Immature natural killer cell (primary cell): ENCODE measurements around the gene SLC27A4. TPM values are rescaled to one million over a fixed set of nuclear protein-coding genes. Genes with fewer than 3 reads are reported as not detected.

Source experiments
- DNase-seq, 3 donors: peaks; one replicate each; pipeline ENCODE4 v3.0.0; 2022; ENCODE audit warnings: mixed read lengths in 1 of 3
- H3K27ac Mint-ChIP-seq, 6 donors: one replicate each; pipeline ENCODE4 v1.8.0; 2020; ENCODE audit warnings: mixed read lengths in 6 of 6, mild to moderate bottlenecking in 5 of 6, inconsistent platforms in 4 of 6, moderate library complexity in 3 of 6
- H3K27me3 Mint-ChIP-seq, 3 donors: one replicate each; pipeline ENCODE4 v1.8.0; 2020 to 2021; ENCODE audit warnings: low read depth in 3 of 3, mild to moderate bottlenecking in 3 of 3, mixed read lengths in 3 of 3, moderate library complexity in 3 of 3, inconsistent platforms in 1 of 3
- H3K36me3 Mint-ChIP-seq, 3 donors: one replicate each; pipeline ENCODE4 v1.8.0; 2020; ENCODE audit warnings: mixed read lengths in 3 of 3, inconsistent platforms in 2 of 3, mild to moderate bottlenecking in 2 of 3
- H3K4me1 Mint-ChIP-seq, 2 donors: one replicate each; pipeline ENCODE4 v1.8.0; 2020; ENCODE audit warnings: inconsistent platforms in 2 of 2, mild to moderate bottlenecking in 2 of 2, mixed read lengths in 2 of 2, moderate library complexity in 1 of 2
- H3K4me3 Mint-ChIP-seq, 5 donors: one replicate each; pipeline ENCODE4 v1.8.0; 2020; ENCODE audit warnings: mild to moderate bottlenecking in 5 of 5, mixed read lengths in 5 of 5, inconsistent platforms in 3 of 5, moderate library complexity in 3 of 5
- H3K9me3 Mint-ChIP-seq, 6 donors: one replicate each; pipeline ENCODE4 v1.8.0; 2020; ENCODE audit warnings: mild to moderate bottlenecking in 6 of 6, mixed read lengths in 6 of 6, inconsistent platforms in 4 of 6, moderate library complexity in 3 of 6
- polyA plus RNA-seq, 3 donors: library from polyadenylated mRNA; unstranded; fragments of 300-500 nt; fragmentation: Illumina TruSeq; gene quantifications; one replicate each; pipeline ENCODE4 v1.2.3, GENCODE V29; 2021

SLC27A4 gene
- polyA plus RNA-seq, 3 donors from 2014 or later = 5.9 to 12.7 (median 7.4) TPM

DNA sequence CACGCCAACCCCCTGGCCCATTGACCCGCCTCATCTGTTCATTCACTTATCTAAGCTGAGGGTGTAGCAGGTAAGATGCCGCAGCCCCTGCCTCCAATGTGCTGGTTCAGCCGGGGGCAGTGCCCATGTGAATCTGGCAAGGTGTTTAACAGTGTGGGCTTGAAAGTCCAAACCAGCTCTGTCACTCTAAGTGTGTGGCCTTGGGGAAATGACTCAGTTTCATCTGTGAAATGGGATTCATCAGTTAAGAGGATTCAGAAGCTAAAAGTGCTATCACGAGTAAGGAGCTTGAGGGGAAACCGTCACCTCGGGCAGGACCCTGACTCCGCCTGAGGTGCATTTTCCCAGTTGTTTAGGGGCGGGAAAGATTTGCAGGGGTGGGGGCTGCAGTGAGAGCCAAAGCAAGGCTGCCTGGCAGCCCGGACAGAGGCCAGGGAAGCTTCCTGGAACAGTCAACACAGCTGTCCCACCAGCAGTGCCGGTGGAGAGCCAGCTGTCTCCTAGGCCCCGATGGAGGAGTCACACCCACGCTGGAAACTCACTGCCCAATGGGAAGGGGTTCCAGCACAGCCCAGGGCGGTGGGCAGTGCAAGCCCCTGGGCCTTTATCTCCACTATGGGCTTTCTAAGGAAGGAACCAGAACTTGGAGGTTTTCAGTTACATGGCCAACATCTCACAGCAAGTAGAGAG is 21.1 kb downstream of the SLC27A4 start:
- Mint-ChIP-seq H3K9me3 (no peaks in the 10 kb centered on the region), H3K27me3 (peaks cover 1 to 5% (median 3%) of the 10 kb centered on the region in 3 donors), H3K27ac (peak overlapping the region in 2 of 6 donors; percentile 11 to 76), H3K36me3 (no peaks in the 10 kb centered on the region), H3K4me1 (peaks cover 6 to 13% of the 10 kb centered on the region in 2 donors), H3K4me3 (peak overlapping the region; percentile 39 to 78 (median 56))
- no peak for DNase-seq

DNA sequence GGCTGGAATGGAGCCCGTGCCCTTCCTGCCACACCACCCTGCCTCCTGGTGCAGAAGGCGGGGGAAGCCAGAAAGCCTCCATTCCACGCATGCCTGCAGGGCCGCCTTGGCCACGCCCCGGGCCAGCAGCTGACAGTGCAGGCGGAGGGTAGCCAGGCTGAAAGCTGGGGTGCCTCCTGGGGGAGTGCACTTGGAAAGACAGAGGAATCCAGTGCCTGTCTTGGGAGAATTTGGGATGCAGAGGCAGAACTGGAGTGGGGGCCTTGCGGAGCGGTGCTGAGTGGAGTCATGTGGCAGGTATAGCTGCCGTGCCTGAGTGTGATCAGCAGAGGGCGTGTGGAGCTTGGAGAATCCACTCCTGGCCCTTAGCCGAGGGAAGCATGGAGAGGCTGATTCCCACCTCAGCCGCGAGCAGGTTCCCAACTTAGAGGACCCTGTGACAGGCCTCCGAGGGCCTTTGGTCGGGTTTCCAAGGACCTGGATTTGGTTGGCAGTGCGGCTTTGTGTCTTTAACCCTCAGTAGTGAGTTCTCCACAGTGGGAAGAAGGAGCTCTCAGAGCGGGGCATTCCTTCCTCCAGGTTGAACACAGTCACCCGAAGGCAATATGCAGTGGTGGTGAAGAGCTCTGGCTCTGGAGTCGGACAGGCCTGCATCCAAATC is 21.8 kb downstream of the SLC27A4 start:
- no peaks in the 10 kb centered on the region for H3K36me3 Mint-ChIP-seq
- peak overlapping the region in 1 of 6 donors; percentile 73 for H3K27ac Mint-ChIP-seq
- peak overlapping the region; percentile 53 to 87 (median 78) for H3K4me3 Mint-ChIP-seq
- no peaks in the 10 kb centered on the region for H3K9me3 Mint-ChIP-seq
- H3K4me1 Mint-ChIP-seq = peaks cover 6 to 13% of the 10 kb centered on the region in 2 donors
- peak; percentile 55 to 59 (median 56) for DNase-seq
- H3K27me3 Mint-ChIP-seq = peaks cover 1 to 5% (median 3%) of the 10 kb centered on the region in 3 donors

DNA sequence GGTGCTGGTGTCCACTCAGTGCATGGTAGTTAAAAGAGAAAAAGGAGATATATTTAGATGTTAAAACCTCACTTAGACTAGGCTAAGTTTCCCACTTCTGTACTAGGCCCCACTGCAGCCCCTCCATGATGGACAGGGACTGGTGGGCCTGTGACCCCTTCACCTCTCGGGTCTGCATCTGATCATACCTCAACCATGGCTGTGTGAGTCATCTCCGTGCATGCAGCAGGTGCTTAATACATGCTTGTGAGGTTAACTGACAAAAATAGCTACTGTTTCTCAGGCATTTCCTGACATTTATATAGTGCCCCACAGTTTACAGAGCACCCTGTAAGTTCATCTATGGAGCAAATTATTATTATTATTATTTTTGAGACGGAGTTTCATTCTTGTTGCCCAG is 22.4 kb downstream of the SLC27A4 start:
- Mint-ChIP-seq H3K4me3 (peak overlapping the region in 1 of 5 donors; percentile 29), H3K27ac (no peak overlapping the region), H3K36me3 (no peaks in the 10 kb centered on the region)

DNA sequence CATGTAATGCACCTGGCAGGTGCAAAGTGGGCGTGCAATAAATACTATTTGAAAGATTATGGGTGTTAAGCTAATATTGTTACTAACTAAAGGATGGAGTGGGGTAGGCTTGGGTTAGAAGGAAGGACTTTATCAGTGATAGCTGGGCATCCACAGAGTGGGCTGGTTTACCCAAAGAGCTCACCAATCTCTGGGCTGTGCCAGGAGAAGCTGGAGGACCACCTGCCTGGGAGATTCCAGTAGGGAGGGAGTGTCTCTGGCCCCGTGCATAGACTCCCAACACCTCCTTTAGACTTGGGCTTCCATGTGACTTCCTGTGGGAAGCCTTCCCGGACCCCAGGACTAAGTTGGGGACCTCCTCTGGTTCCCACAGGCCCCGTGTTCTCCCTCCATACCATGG is 25.2 kb downstream of the SLC27A4 start:
- Mint-ChIP-seq H3K27ac (no peak overlapping the region), H3K9me3 (no peaks in the 10 kb centered on the region), H3K27me3 (peaks cover 3 to 5% (median 3%) of the 10 kb centered on the region in 3 donors), H3K4me3 (no peak overlapping the region), H3K4me1 (peaks cover 12 to 20% of the 10 kb centered on the region in 2 donors), H3K36me3 (no peaks in the 10 kb centered on the region)
- no peak for DNase-seq

More for the DNA sequence above, 22.4 kb downstream of the SLC27A4 start:
- H3K27me3 Mint-ChIP-seq = peaks cover 1 to 5% (median 3%) of the 10 kb centered on the region in 3 donors
- no peak for DNase-seq
- peaks cover 6 to 13% of the 10 kb centered on the region in 2 donors for H3K4me1 Mint-ChIP-seq
- no peaks in the 10 kb centered on the region for H3K9me3 Mint-ChIP-seq

DNA sequence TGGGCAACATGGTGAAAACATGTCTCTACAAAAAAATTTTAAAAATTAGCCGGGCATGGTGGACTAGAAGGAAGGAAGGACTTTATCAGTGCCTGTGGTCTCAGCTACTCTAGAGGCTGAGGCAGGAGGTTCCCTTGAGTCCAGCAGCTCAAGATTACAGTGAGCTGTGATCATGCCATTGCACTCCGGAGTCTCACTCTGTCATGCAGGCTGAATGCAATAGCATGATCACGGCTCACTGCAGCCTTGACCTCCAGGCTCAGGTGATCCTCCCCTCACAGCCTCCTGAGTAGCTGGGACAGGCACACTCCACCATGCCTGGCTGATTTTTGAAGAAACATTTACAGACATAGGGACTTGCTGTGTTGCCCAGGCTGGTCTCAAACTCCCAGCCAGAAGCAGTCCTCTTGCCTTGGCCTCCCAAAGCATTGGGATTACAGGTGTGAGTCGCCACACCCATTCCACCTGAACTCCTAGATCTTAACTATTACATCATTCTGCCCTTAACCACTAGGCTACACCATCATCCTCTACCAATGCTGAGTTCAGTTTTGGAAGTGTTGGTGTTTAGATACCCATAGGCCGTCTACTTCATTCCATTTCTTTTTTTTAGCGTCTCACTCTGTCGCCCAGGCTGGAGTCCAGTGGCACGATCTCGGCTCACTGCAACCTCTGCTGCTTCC is 28.8 kb downstream of the SLC27A4 start:
- Mint-ChIP-seq H3K36me3 (peaks cover 0 to 4% (median 0%) of the 10 kb centered on the region in 3 donors), H3K4me1 (peaks cover 32 to 39% of the 10 kb centered on the region in 2 donors), H3K4me3 (peak overlapping the region in 1 of 5 donors; percentile 18), H3K27ac (no peak overlapping the region), H3K27me3 (peaks cover 7 to 16% (median 7%) of the 10 kb centered on the region in 3 donors), H3K9me3 (no peaks in the 10 kb centered on the region)
- DNase-seq = no peak

DNA sequence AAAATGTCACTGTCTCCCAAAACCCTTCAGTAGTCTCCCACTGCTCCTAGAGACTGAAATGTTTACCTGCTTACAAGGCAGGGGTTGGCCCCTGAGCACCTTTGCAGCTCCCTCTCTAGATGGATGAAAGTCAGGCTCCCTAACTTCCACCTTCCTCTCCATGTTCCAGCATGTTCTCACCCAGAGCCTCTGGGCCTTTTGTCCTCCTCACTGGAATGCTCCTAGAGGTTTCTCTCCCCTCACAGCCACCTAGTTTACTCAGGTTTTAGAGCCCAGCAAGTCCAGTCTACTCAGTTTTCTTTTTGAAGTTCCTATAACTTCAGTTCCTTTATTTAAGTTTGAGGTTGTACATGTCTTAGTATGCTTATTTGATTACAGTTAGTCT is 30.0 kb downstream of the SLC27A4 start:
- peak overlapping the region; percentile 95 to 99 (median 96) for H3K4me3 Mint-ChIP-seq
- peak overlapping the region; percentile 95 to 99 (median 98) for H3K27ac Mint-ChIP-seq
- H3K27me3 Mint-ChIP-seq = peaks cover 4 to 16% (median 5%) of the 10 kb centered on the region in 3 donors

DNA sequence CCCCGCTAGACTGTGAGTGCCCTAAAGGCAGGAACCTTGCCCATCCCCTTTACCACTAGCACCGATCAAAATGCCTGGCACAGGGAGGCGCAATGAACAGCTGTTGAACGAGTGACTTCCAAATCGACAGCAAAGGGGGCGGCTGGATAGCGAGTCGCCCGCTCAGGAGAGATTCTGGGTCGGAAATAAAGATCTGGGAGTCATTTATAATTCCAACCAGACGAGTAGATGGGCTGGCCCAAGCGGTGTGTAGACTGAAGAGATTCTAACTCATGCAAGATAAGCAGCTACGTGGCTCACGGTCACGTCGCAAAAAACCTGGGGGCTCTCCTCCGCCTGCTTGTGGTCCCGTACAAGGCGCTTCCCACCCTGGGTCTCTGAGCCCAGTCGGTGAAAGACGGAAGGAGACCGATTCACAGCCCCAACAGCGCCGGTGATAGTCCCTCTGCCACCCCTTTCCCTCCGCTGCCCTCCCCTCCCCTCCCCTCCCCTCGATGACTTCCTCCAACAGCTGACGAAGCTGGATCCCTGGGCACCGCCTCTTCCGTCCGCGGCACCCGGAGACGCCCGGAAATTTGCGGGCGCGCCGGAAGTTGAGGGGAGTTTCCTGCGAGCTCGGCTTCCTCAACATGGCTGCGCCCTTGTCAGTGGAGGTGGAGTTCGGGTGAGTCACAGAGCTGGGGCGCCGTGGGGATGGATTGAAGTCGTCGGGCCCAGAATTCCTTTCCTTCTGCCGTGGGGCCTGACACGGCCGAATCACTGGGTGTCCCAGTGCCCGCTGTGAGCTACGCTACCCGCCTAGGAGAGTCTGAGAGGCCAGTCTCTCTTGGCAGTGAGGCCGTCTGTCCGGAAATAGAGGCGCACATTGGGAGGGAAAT is 30.7 kb downstream of the SLC27A4 start, which contains the start of gene URM1:
Gene URM1, plus strand, starts transcription at position 623 of the 878 bp plus-strand sequence. Its CDS starts 7 bp downstream, at position 630.
- Mint-ChIP-seq H3K27ac (peak within 1 kb of the TSS; percentile 95 to 99 (median 98)), H3K36me3 (peaks cover 0 to 4% (median 0%) of the 10 kb centered on the region in 3 donors), H3K27me3 (peaks cover 2 to 16% (median 4%) of the 10 kb centered on the region in 3 donors), H3K9me3 (no peaks in the 10 kb centered on the region), H3K4me3 (peak within 1 kb of the TSS; percentile 95 to 99 (median 96)), H3K4me1 (peaks cover 35 to 39% of the 10 kb centered on the region in 2 donors)
- peak; percentile 94 to 96 (median 95) for DNase-seq

More for the DNA sequence above, 30.0 kb downstream of the SLC27A4 start:
- Mint-ChIP-seq H3K9me3 (no peaks in the 10 kb centered on the region), H3K4me1 (peaks cover 35 to 39% of the 10 kb centered on the region in 2 donors), H3K36me3 (peaks cover 0 to 4% (median 0%) of the 10 kb centered on the region in 3 donors)
- DNase-seq = no peak

DNA sequence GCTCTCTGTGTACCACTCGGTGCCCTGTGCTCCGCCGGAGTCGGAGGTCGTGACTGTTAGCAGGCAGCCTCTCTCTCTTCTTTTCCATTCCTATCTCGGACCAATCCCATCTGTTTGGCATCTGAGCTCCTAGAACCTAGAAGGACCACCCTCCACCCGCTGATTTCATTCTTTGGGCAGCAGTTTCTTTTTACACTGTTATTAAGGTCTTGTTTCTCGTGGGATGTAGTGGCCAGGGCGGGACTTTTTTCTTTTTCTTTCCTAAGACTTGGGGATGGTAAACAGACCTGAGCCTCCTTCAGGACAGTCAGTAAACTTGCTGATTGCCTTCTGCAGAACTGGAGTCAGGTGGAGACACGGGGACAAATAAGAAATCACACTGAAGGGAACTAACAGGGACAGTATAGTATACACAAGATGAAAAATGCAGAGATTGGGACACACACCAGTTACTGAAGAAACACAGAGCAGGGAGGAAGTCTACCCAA is 31.3 kb downstream of the SLC27A4 start:
- H3K9me3 Mint-ChIP-seq = no peaks in the 10 kb centered on the region
- peak overlapping the region; percentile 95 to 99 (median 98) for H3K27ac Mint-ChIP-seq
- DNase-seq = no peak
- peaks cover 0 to 4% (median 0%) of the 10 kb centered on the region in 3 donors for H3K36me3 Mint-ChIP-seq
- H3K4me1 Mint-ChIP-seq = peaks cover 35 to 39% of the 10 kb centered on the region in 2 donors
- H3K27me3 Mint-ChIP-seq = peaks cover 2 to 16% (median 4%) of the 10 kb centered on the region in 3 donors
- H3K4me3 Mint-ChIP-seq = peak overlapping the region; percentile 95 to 99 (median 96)

DNA sequence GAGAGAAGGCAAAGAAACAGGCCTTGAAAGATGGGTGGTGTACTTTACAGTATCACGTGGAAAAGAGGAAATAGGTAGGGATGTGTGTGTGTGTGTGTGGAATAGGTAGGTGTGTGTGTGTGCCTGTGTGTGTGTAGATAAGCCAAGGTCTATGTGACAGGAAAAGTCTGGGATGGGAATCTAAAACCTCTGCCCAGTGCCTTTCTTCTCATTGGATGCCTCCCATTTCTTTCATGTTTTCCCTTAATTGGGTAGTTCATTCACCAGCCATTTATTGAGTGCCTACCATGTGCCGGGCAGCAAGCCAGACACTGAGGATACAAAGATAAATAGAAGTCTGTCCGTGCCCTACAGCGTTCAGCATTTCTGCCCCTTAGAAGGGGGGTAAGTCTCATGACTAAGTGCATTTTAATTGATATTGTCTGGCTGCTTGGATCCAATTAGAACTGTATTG is 31.9 kb downstream of the SLC27A4 start:
- Mint-ChIP-seq H3K9me3 (no peaks in the 10 kb centered on the region), H3K27me3 (peaks cover 2 to 16% (median 4%) of the 10 kb centered on the region in 3 donors), H3K4me3 (peak overlapping the region; percentile 95 to 99 (median 96)), H3K27ac (peak overlapping the region; percentile 95 to 99 (median 98)), H3K4me1 (peaks cover 35 to 39% of the 10 kb centered on the region in 2 donors), H3K36me3 (peaks cover 0 to 4% (median 0%) of the 10 kb centered on the region in 3 donors)
- DNase-seq = no peak

DNA sequence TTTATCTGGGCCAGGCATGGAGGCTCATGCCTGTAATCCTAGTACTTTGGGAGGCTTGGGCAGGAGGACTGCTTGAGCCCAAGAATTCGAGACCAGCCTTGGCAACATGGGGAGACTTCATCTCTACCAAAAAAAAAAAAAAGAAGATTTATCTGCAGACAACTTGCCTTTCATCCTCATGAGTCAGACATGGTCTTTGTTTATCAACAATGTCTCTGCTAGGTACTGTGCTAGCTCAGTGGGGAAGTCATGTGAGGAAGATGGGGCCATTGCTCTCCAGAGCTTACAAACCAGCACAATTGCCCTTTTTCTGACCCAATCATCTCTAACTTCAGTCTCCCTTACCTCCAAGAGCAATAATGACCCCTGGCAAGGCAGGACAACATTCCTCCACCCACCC is 32.5 kb downstream of the SLC27A4 start:
- no peaks in the 10 kb centered on the region for H3K9me3 Mint-ChIP-seq
- H3K27ac Mint-ChIP-seq = peak overlapping the region in 5 of 6 donors; percentile 95 to 99 (median 98)
- no peak for DNase-seq
- peaks cover 0 to 4% (median 0%) of the 10 kb centered on the region in 3 donors for H3K36me3 Mint-ChIP-seq
- H3K4me1 Mint-ChIP-seq = peaks cover 35 to 39% of the 10 kb centered on the region in 2 donors
- peaks cover 2 to 16% (median 4%) of the 10 kb centered on the region in 3 donors for H3K27me3 Mint-ChIP-seq
- H3K4me3 Mint-ChIP-seq = peak overlapping the region; percentile 95 to 99 (median 96)

DNA sequence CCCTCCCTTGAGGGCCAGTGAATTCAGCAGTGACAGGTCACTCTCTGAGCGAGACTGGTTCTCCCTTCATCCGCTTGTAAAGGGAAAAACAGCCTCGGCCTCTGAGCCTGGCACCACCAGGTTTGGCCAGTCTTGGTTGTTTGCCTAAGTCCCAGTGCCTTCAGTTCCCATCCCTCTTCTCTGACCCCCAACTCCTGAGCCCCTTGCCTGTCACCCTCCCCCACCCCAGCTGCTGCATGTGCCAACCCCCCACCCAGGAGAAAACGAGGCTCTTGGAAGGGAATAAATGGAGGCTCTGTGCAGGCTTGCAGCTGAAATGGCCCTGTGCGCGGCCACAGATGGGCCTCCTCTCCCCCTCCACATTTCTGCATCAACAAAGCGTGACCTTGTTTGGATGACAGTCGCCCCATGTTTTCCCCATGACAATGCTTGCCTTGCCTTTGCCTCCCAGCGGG is 33.9 kb downstream of the SLC27A4 start:
- Mint-ChIP-seq H3K27me3 (peaks cover 2 to 16% (median 4%) of the 10 kb centered on the region in 3 donors), H3K4me3 (no peak overlapping the region), H3K36me3 (peaks cover 0 to 7% (median 0%) of the 10 kb centered on the region in 3 donors), H3K27ac (peak overlapping the region in 2 of 6 donors; percentile 39 to 95), H3K4me1 (peaks cover 36 to 39% of the 10 kb centered on the region in 2 donors), H3K9me3 (no peaks in the 10 kb centered on the region)
- no peak for DNase-seq

DNA sequence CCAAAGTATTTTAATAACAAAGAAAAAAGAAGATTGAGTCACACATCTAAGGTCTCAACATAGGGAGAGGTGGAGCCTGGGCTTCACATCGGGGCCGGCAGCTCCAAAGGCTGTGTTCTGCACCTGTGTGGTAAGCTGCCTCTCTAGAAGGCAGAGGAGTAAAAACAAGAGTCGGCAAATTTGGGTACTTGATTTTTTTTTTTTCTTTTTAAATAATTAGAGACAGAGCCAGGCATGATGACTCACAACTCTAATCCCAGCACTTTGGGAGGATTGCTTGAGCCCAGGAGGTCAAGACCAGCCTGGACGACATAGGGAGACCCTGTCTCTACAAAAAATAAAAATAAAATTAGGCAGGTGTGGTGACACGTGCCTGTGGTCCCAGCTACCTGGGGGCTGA is 35.5 kb downstream of the SLC27A4 start:
- Mint-ChIP-seq H3K27ac (no peak overlapping the region), H3K4me3 (no peak overlapping the region), H3K27me3 (peaks cover 2 to 11% (median 4%) of the 10 kb centered on the region in 3 donors), H3K36me3 (peaks cover 0 to 7% (median 0%) of the 10 kb centered on the region in 3 donors), H3K9me3 (no peaks in the 10 kb centered on the region), H3K4me1 (peaks cover 27 to 29% of the 10 kb centered on the region in 2 donors)
- DNase-seq = no peak
